CD4-positive, alpha-beta T cell treated with Interleukin-4 for 4 hours (primary cell): ENCODE data around the gene RIMS1.

ENCODE experiments used
- DNase-seq: peaks from one replicate; pipeline ENCODE4 v3.0.0-alpha.2; 2020

Gene RIMS1

GRCh38 chr6:72132427-72132826 is 246.1 kb downstream of the RIMS1 start:
- DNase-seq = no peak

- DNase-seq = no peak
Observed at GRCh38 chr6:72132851-72133250, 246.5 kb downstream of the RIMS1 start.

GRCh38 chr6:72133324-72133723 is 247.0 kb downstream of the RIMS1 start:
- no peak for DNase-seq

GRCh38 chr6:72140795-72141194 is 254.4 kb downstream of the RIMS1 start:
- DNase-seq = no peak

- DNase-seq = no peak
Observed at GRCh38 chr6:72149715-72150114, 263.4 kb downstream of the RIMS1 start.

- DNase-seq = no peak
Observed at GRCh38 chr6:72151742-72152141, 265.4 kb downstream of the RIMS1 start.

- DNase-seq = no peak
Observed at GRCh38 chr6:72175916-72176315, 289.6 kb downstream of the RIMS1 start.

- no peak for DNase-seq
Observed at GRCh38 chr6:72182337-72183246, 296.2 kb downstream of the RIMS1 start.

GRCh38 chr6:72203983-72204382 is 317.6 kb downstream of the RIMS1 start:
- DNase-seq = no peak

GRCh38 chr6:72205500-72205899 is 319.1 kb downstream of the RIMS1 start:
- DNase-seq = no peak

- DNase-seq = no peak
Observed at GRCh38 chr6:72206606-72207005, 320.3 kb downstream of the RIMS1 start.

- no peak for DNase-seq
Observed at GRCh38 chr6:72212686-72213085, 326.3 kb downstream of the RIMS1 start.

- no peak for DNase-seq
Observed at GRCh38 chr6:72213654-72214053, 327.3 kb downstream of the RIMS1 start.

- DNase-seq = no peak
Observed at GRCh38 chr6:72216222-72217068, 330.1 kb downstream of the RIMS1 start.

- DNase-seq = no peak
Observed at GRCh38 chr6:72217626-72218025, 331.3 kb downstream of the RIMS1 start.

GRCh38 chr6:72218125-72218524 is 331.8 kb downstream of the RIMS1 start:
- DNase-seq = no peak

- no peak for DNase-seq
Observed at GRCh38 chr6:72219536-72219935, 333.2 kb downstream of the RIMS1 start.

GRCh38 chr6:72238021-72238420 is 351.7 kb downstream of the RIMS1 start:
- no peak for DNase-seq

- no peak for DNase-seq
Observed at GRCh38 chr6:72238900-72239299, 352.6 kb downstream of the RIMS1 start.

- no peak for DNase-seq
Observed at GRCh38 chr6:72245565-72245964, 359.2 kb downstream of the RIMS1 start.

- no peak for DNase-seq
Observed at GRCh38 chr6:72246926-72247325, 360.6 kb downstream of the RIMS1 start.

- DNase-seq = no peak
Observed at GRCh38 chr6:72248621-72249020, 362.3 kb downstream of the RIMS1 start.

GRCh38 chr6:72250664-72251063 is 364.3 kb downstream of the RIMS1 start:
- DNase-seq = no peak

GRCh38 chr6:72260489-72260888 is 374.1 kb downstream of the RIMS1 start:
- no peak for DNase-seq
